LNCAP (cell line): ENCODE results near the gene AGFG2.

Source experiments
- TF ChIP-seq, protein P1 (sequence below): fragments of 450-650 bp; IDR thresholded peaks from 2 replicates; pipeline ENCODE4 v1.5.1; 2017; ENCODE audit warnings: mild to moderate bottlenecking

AGFG2 gene

DNA sequence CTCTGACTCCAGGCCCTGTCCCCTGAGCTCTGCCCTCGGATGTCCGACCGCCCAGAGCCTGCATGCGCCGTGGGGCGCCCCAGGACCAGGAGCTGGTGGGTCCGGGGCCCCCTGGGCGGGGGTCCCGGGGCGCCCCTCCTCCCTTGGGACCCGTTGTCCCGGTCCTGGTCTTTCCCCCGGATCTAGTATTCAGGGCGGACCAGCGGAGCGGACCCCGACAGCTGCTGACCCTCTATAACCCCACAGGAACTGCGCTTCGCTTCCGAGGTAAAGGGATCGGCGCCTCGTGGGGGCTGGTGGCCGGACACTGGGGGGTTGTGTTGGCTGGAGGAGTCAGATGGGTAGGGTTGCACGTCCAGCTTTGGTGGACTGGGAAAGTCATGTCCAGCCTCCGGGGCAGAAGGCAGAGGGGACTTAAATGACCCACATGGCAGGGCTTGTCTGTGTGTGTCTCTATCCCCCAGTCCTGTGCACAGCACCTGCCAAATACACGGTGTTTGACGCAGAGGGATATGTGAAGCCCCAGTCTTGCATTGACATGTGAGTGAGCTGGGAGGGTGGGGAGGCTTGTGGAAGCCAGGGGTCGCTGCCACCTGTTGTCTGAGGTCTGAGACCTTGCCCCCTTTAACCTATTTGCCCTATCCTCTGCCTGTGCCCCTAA is 73.9 kb downstream of the AGFG2 start:
- TF ChIP-seq, protein P1, sequence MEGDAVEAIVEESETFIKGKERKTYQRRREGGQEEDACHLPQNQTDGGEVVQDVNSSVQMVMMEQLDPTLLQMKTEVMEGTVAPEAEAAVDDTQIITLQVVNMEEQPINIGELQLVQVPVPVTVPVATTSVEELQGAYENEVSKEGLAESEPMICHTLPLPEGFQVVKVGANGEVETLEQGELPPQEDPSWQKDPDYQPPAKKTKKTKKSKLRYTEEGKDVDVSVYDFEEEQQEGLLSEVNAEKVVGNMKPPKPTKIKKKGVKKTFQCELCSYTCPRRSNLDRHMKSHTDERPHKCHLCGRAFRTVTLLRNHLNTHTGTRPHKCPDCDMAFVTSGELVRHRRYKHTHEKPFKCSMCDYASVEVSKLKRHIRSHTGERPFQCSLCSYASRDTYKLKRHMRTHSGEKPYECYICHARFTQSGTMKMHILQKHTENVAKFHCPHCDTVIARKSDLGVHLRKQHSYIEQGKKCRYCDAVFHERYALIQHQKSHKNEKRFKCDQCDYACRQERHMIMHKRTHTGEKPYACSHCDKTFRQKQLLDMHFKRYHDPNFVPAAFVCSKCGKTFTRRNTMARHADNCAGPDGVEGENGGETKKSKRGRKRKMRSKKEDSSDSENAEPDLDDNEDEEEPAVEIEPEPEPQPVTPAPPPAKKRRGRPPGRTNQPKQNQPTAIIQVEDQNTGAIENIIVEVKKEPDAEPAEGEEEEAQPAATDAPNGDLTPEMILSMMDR: no peak

DNA sequence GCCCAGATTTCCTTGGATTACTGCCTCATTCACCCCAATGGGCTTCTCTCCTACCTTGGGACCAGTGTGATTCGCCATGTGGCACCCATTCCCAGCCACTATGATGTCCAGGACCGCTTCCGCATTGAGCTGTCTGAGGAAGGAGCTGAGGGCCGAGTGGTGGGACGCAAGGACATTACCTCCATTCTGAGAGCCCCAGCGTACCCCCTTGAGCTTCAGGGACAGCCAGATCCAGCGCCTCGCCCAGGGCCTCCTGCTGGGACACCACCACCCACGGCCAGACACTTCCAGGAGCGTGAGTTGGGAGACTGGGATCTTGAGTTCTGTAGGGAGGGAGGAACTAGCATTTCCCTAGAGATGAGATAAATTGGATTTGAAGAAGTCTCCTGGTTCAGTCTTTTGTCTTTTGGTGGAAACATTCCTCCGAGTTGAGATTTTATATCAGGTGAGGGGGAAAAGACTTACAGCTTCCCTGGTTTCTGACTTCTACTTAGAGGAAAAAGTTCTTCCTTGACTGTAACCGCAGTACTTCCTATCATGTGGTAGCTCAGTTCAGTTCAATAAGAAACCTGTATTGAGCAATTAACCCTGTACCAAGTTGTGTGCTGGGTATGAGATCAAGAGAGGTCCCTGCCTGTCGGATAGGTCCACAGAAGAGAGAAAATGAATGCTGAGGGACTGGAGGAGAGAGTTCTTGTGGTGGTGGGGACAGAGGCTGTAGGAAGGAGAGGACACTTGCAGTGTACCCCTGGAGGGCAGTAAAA is 74.6 kb downstream of the AGFG2 start:
- TF ChIP-seq, protein P1: no peak

DNA sequence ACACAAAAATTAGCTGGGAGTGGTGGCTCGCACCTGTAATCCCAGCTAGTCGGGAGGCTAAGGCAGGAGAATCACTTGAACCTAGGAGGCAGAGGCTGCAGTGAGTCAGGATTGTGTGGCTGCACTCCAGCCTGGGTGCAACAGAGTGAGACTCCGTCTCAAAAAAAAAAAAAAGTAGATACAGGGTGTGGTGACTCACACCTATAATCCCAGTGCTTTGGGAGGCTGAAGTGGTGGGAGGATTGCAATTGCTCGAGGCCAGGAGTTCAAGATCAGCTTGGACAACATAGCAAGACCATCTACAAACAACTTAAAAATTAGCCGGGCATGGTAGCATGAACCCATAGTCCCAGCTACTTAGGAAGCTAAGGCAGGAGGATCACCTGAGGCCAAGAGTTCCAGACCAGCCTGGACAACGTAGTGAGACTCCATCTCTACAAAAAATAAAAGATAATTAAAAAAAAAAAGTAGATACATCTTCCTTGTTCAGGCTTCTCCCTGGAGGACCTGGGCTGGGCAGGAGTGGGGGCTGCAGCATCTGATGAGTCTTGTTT is 75.4 kb downstream of the AGFG2 start:
- TF ChIP-seq, protein P1: no peak
